SJSA1 (cell line): ENCODE results near the gene PFKFB2. TPM values are rescaled to one million over a fixed set of nuclear protein-coding genes. Genes with fewer than 3 reads are reported as not detected.

Experiments
- DNase-seq, 2 experiments: peaks; one replicate each; pipeline ENCODE4 v3.0.0-alpha.2; 2015 to 2020; ENCODE audit warnings: low spot score in 2 of 2, low read depth in 1 of 2
- H3K27ac ChIP-seq: fragments of 250-450 bp; sonication (Bioruptor Pico); 2 replicates; pipeline ENCODE4 v1.5.1; 2020; ENCODE audit warnings: mild to moderate bottlenecking, moderate library complexity
- H3K27me3 ChIP-seq: fragments of 250-450 bp; sonication (Bioruptor Pico); replicated peaks from 2 replicates; pipeline ENCODE4 v1.5.1; 2020; ENCODE audit warnings: mild to moderate bottlenecking, moderate library complexity
- H3K36me3 ChIP-seq: fragments of 250-450 bp; sonication (Bioruptor Pico); 2 replicates; pipeline ENCODE4 v1.5.1; 2020; ENCODE audit warnings: mild to moderate bottlenecking
- H3K4me1 ChIP-seq: fragments of 250-450 bp; sonication (Bioruptor Pico); replicated peaks from 2 replicates; pipeline ENCODE4 v1.6.1; 2021; ENCODE audit warnings: mild to moderate bottlenecking
- H3K4me3 ChIP-seq: fragments of 250-450 bp; sonication (Bioruptor Pico); 2 replicates; pipeline ENCODE4 v1.5.1; 2020; ENCODE audit warnings: mild to moderate bottlenecking
- H3K9me3 ChIP-seq: fragments of 250-450 bp; sonication (Bioruptor Pico); replicated peaks from 2 replicates; pipeline ENCODE4 v1.5.1; 2020; ENCODE audit warnings: mild to moderate bottlenecking
- total RNA-seq: library from RNA; depleted of rRNA; stranded (reverse); fragments of >200 nt; shearing (Covaris generic); gene quantifications from 2 replicates; pipeline ENCODE4 v1.2.3, GENCODE V29; 2014

PFKFB2 gene
- total RNA-seq, 1 experiment from 2014 or later, result 3.8 TPM

- H3K27ac ChIP-seq, result no peak overlapping the region
- DNase-seq, result no peak
- H3K4me3 ChIP-seq, result no peak overlapping the region
- H3K27me3 ChIP-seq, result no peaks in the 10 kb centered on the region
- no peaks in the 10 kb centered on the region for H3K9me3 ChIP-seq
- H3K36me3 ChIP-seq, result no peaks in the 10 kb centered on the region; the same call in 1 of the 2 replicates
- H3K4me1 ChIP-seq, result no peaks in the 10 kb centered on the region
Observed at GRCh38 chr1:207071426-207071825, 18.4 kb downstream of the PFKFB2 start.

- Histone ChIP-seq H3K27ac (no peak overlapping the region), H3K27me3 (no peaks in the 10 kb centered on the region), H3K36me3 (no peaks in the 10 kb centered on the region; the same call in 1 of the 2 replicates), H3K9me3 (no peaks in the 10 kb centered on the region), H3K4me1 (no peaks in the 10 kb centered on the region), H3K4me3 (no peak overlapping the region)
- no peak for DNase-seq
Observed at GRCh38 chr1:207072233-207072632, 19.2 kb downstream of the PFKFB2 start.

GRCh38 chr1:207073906-207074820 lies 21.1 kb downstream of the PFKFB2 start:
- H3K36me3 ChIP-seq, result no peaks in the 10 kb centered on the region; the same call in 1 of the 2 replicates
- H3K27me3 ChIP-seq, result no peaks in the 10 kb centered on the region
- no peaks in the 10 kb centered on the region for H3K9me3 ChIP-seq
- DNase-seq, result no peak
- no peak overlapping the region for H3K4me3 ChIP-seq
- H3K4me1 ChIP-seq, result no peaks in the 10 kb centered on the region
- no peak overlapping the region for H3K27ac ChIP-seq

GRCh38 chr1:207076181-207076955 lies 23.3 kb downstream of the PFKFB2 start:
- DNase-seq, result no peak
- H3K36me3 ChIP-seq, result no peaks in the 10 kb centered on the region
- no peak overlapping the region for H3K27ac ChIP-seq
- no peaks in the 10 kb centered on the region for H3K27me3 ChIP-seq
- H3K4me3 ChIP-seq, result no peak overlapping the region
- no peaks in the 10 kb centered on the region for H3K9me3 ChIP-seq
- H3K4me1 ChIP-seq, result no peaks in the 10 kb centered on the region

GRCh38 chr1:207077012-207077411 lies 23.9 kb downstream of the PFKFB2 start:
- Histone ChIP-seq H3K36me3 (no peaks in the 10 kb centered on the region), H3K9me3 (no peaks in the 10 kb centered on the region), H3K27ac (no peak overlapping the region), H3K4me3 (no peak overlapping the region), H3K4me1 (no peaks in the 10 kb centered on the region), H3K27me3 (no peaks in the 10 kb centered on the region)
- DNase-seq, result no peak

GRCh38 chr1:207077470-207078377 lies 24.6 kb downstream of the PFKFB2 start:
- H3K27me3 ChIP-seq, result no peaks in the 10 kb centered on the region
- H3K27ac ChIP-seq, result no peak overlapping the region
- H3K4me3 ChIP-seq, result no peak overlapping the region
- no peaks in the 10 kb centered on the region for H3K9me3 ChIP-seq
- no peaks in the 10 kb centered on the region for H3K4me1 ChIP-seq
- H3K36me3 ChIP-seq, result no peaks in the 10 kb centered on the region
- DNase-seq, result peak; percentile 50 to 53

- H3K27ac ChIP-seq, result no peak overlapping the region
- no peaks in the 10 kb centered on the region for H3K9me3 ChIP-seq
- H3K4me1 ChIP-seq, result no peaks in the 10 kb centered on the region
- H3K27me3 ChIP-seq, result no peaks in the 10 kb centered on the region
- no peaks in the 10 kb centered on the region for H3K36me3 ChIP-seq
- H3K4me3 ChIP-seq, result no peak overlapping the region
- no peak for DNase-seq
Observed at GRCh38 chr1:207078578-207079132, 25.6 kb downstream of the PFKFB2 start.

- DNase-seq, result no peak
- Histone ChIP-seq H3K36me3 (no peaks in the 10 kb centered on the region), H3K4me1 (no peaks in the 10 kb centered on the region; the same call in 1 of the 2 replicates), H3K4me3 (no peak overlapping the region), H3K27me3 (no peaks in the 10 kb centered on the region), H3K9me3 (no peaks in the 10 kb centered on the region), H3K27ac (no peak overlapping the region)
Observed at GRCh38 chr1:207079706-207080241, 26.7 kb downstream of the PFKFB2 start.

- Histone ChIP-seq H3K4me1 (no peaks in the 10 kb centered on the region; the same call in 1 of the 2 replicates), H3K9me3 (no peaks in the 10 kb centered on the region), H3K27ac (no peak overlapping the region), H3K36me3 (no peaks in the 10 kb centered on the region), H3K4me3 (no peak overlapping the region), H3K27me3 (no peaks in the 10 kb centered on the region)
- no peak for DNase-seq
Observed at GRCh38 chr1:207081088-207081487, 28.0 kb downstream of the PFKFB2 start.

- no peaks in the 10 kb centered on the region for H3K36me3 ChIP-seq
- H3K27ac ChIP-seq, result no peak overlapping the region
- H3K9me3 ChIP-seq, result no peaks in the 10 kb centered on the region
- no peaks in the 10 kb centered on the region for H3K27me3 ChIP-seq
- no peaks in the 10 kb centered on the region; the same call in 1 of the 2 replicates for H3K4me1 ChIP-seq
- H3K4me3 ChIP-seq, result no peak overlapping the region
- no peak for DNase-seq
Observed at GRCh38 chr1:207081806-207082205, 28.7 kb downstream of the PFKFB2 start.

GRCh38 chr1:207084232-207084631 lies 31.2 kb downstream of the PFKFB2 start:
- H3K27ac ChIP-seq, result no peak overlapping the region
- no peaks in the 10 kb centered on the region for H3K36me3 ChIP-seq
- H3K9me3 ChIP-seq, result no peaks in the 10 kb centered on the region
- no peak overlapping the region for H3K4me3 ChIP-seq
- H3K4me1 ChIP-seq, result peaks cover 17% of the 10 kb centered on the region
- no peaks in the 10 kb centered on the region for H3K27me3 ChIP-seq
- no peak for DNase-seq

GRCh38 chr1:207084701-207085180 lies 31.7 kb downstream of the PFKFB2 start:
- H3K36me3 ChIP-seq, result no peaks in the 10 kb centered on the region
- DNase-seq, result peak; percentile 42 to 54
- peaks cover 21% of the 10 kb centered on the region for H3K4me1 ChIP-seq
- H3K27ac ChIP-seq, result no peak overlapping the region
- no peaks in the 10 kb centered on the region for H3K27me3 ChIP-seq
- no peak overlapping the region for H3K4me3 ChIP-seq
- no peaks in the 10 kb centered on the region for H3K9me3 ChIP-seq

GRCh38 chr1:207085887-207086286 lies 32.8 kb downstream of the PFKFB2 start:
- no peak for DNase-seq
- Histone ChIP-seq H3K4me3 (no peak overlapping the region), H3K9me3 (no peaks in the 10 kb centered on the region), H3K27ac (no peak overlapping the region), H3K36me3 (no peaks in the 10 kb centered on the region), H3K27me3 (no peaks in the 10 kb centered on the region), H3K4me1 (peaks cover 27% of the 10 kb centered on the region)
